IPS-18c (cell line): Measurements from ENCODE around the gene PTPRN2.

Experiments used
- H3K4me3 ChIP-seq: 2 replicates; pipeline ENCODE4 v1.7.0; 2013; ENCODE audit warnings: low read depth, mild to moderate bottlenecking, low read length, moderate library complexity; ENCODE audit not compliant: insufficient read depth
- H3K9me3 ChIP-seq: one replicate; pipeline ENCODE4 v1.6.1; 2013; ENCODE audit warnings: mild to moderate bottlenecking, low read length, moderate library complexity; ENCODE audit not compliant: control insufficient read depth, insufficient read depth

The PTPRN2 gene

DNA sequence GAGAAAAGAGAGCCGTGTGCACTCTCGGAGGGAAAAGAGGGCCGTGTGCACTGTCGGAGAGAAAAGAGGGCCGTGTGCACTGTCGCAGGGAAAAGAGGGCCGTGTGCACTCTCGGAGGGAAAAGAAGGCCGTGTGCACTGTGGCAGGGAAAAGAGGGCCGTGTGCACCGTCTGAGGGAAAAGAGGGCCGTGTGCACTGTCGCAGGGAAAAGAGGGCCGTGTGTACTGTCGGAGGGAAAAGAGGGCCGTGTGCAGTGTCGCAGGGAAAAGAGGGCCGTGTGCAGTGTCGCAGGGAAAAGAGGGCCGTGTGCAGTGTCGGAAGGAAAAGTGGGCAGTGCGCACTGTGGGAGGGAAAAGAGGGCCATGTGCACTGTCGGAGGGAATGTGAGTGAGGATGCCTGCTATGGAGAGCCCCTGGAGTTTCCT is 1062.1 kb downstream of the PTPRN2 start:
- peaks cover 21% of the 10 kb centered on the region for H3K9me3 ChIP-seq

DNA sequence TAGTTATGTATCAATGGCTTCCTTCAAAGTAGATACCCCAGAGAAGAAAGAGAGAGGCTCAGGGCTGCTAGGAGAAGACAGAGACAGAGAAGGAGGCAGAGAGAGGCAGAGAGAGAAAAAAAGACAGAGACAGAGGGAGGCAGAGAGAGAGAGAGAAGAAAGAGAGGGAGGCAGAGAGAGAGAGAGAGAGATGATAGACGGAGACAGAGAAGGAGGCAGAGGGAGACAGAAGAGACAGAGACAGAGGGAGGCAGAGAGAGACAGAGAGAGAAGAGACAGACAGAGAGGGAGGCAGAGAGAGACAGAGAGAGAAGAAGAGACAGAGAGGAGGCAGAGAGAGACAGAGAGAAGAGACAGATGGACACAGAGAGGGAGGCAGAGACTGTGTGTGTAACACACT is 1062.9 kb downstream of the PTPRN2 start:
- Histone ChIP-seq H3K9me3 (peaks cover 22% of the 10 kb centered on the region), H3K4me3 (no peak overlapping the region)

More for the DNA sequence above, 1062.1 kb downstream of the PTPRN2 start:
- no peak overlapping the region for H3K4me3 ChIP-seq

DNA sequence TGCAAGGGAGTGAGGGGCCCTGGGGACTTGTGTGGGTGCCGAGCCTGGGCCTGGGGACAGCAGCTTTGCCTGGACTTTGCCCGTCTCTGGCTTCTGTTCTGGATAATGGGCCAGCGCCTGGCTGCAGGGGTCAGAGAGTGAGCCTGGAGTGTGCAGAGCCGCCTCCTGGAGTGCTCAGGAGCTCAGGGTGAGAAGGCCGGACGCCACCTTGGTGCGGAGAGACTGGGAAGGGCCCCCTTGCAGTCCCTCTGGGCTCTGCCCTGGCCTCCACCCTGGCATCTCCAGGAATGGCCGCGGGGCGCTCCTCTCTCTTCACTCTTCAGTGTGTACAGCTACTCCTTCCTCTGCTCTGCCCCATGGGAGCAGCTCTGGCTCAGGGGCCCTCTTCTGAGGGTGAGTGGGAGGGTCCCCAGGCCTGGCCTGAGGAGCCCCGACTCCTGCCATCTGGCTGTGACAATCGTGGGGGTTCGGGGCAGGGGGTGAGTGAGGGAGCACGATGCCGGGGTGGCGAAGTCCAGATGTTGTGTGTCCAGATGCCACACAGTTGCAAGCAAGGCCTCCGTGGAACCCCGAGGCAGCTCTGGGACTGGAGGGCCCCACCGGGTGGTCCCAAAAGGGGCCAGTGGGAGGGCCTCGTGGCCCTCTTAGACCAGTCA is 1063.7 kb downstream of the PTPRN2 start:
- H3K4me3 ChIP-seq: no peak overlapping the region
- H3K9me3 ChIP-seq: peaks cover 23% of the 10 kb centered on the region

DNA sequence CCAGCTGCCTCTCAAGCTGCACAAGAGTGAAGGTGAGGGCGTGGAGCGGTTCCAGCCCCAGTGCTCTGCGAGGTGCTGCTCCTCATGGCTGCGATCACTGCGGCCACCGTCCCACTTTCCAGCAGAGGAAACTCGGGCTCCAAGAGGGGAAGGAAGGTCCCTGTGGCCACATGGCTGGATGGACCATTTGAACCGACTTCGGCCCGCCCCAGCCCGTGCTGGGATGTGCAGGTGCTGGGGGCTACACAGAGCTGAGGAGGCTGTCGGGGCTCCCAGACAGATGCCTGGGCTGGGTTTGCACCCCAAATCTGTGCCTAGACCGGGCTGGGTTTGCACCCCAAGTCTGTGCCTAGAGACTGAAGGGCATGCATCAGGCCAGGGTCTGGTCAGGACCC is 1064.3 kb downstream of the PTPRN2 start:
- Histone ChIP-seq H3K9me3 (peaks cover 23% of the 10 kb centered on the region), H3K4me3 (no peak overlapping the region)

DNA sequence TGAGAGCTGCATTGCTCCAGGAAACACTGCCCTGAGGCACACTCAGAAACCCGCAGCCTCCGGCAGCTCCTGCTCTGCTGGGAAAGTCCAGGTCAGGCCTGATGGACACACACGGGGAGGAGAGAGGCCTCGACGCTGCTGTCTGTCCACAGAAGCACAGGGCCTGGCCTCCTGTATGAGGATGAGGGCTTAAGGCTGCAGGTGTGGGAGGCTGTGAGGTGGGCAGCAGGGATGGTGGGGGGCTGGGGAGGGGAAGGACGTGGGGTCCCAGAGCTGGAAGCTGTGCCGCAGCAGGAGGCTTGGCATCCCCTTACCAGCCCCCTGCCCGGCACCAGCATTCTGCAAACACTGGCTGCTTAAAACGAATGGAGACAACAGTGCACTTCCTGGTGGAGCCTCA is 1064.7 kb downstream of the PTPRN2 start:
- peaks cover 21% of the 10 kb centered on the region for H3K9me3 ChIP-seq

DNA sequence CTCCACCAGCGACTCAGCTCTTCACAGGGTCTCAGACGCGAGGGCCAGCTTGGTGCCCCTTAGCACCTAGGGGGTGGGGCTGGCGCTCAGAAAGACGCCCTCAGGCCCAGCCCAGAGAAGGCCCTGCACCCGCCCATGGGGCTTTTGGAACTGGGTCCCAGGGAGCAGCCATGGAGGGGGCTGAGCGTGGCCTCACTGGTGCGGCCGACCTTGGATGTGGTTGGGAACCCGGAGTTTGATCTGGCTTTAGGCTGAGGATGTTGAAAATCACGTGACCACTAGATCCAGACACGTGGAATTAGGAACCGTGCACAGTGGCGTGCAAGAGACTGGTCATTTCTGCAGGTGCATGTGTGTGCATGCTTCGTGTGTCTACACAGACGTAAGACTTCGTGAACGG is 1065.4 kb downstream of the PTPRN2 start:
- H3K9me3 ChIP-seq: peaks cover 20% of the 10 kb centered on the region
- 0 out of 2 replicates have a peak overlapping the region, but pooled peaks have one; percentile 9 for H3K4me3 ChIP-seq

More for the DNA sequence above, 1064.7 kb downstream of the PTPRN2 start:
- H3K4me3 ChIP-seq: no peak overlapping the region; the same call in 1 of the 2 replicates

DNA sequence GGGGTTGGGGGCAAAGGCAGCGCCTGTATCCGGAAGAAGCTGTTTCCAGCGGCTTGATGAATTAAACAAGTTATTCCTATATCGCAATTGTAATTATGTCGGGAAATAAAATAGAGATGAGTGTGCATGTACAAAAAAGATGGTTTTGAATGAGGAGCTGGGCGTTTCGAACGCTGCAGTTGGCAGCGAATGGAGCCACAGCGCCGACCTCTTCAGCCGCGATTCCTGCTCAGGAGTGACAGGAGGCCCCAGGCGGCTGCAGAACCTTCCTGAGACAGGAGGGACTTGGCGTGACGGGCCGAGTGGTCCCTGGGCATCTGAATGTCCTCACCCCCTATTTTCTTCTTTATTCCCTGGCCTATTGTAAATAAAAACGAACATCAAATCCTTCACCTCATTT is 1065.9 kb downstream of the PTPRN2 start:
- Histone ChIP-seq H3K9me3 (peaks cover 22% of the 10 kb centered on the region), H3K4me3 (no peak overlapping the region)

DNA sequence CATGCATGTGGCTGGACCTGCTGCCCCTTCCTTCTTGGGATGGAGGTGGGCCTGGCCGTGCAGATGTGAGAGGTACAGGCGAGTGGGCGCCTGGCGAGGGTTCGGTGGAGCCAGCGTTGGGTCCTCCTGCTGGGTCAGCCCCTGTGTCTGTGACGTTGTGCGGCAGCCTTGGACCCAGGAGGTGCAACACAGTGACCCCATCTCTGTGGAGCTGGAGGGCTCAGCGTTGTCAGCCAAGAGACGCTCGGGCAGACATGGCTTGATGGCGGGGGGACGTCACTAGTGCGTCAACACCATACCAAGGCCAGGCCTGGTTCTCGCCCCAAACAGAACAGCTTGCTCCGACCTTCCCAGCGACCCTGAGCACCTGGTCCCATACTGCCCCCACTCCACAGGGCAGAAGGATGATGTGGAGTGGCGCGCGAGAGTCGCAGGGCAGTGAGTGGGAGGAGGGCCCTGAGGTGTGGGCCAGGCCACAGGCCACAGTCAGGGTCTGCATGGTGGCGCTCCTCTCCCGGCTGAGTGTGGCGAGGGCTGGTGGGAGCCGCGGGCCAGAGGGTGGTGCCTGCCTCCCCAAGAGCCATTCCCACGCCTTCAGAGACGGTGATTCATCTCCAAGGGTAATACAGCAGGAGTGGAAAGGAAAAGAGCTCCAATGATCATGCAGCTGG is 1066.4 kb downstream of the PTPRN2 start:
- Histone ChIP-seq H3K4me3 (no peak overlapping the region; the same call in 1 of the 2 replicates), H3K9me3 (peaks cover 25% of the 10 kb centered on the region)

DNA sequence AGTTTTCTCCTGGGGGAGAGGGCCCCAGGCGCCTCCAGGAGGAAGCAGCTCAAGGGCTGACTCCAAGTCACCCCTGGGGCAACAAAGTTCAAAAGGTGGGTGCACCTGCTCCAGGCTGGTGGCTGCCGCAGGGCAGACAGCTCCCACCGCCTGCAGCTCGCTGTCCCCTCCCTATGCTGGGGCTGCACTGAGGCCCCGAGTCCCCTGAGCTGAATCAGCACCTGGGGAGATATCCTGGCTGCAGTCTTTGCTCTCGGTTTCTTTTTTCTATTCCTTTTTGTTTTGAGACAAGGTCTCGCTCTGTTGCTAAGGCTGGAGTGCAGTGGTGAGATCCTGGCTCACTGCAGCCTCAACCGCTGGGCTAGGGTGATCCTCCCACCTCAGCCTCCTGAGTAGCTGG is 1067.4 kb downstream of the PTPRN2 start:
- Histone ChIP-seq H3K9me3 (peaks cover 29% of the 10 kb centered on the region), H3K4me3 (no peak overlapping the region)

DNA sequence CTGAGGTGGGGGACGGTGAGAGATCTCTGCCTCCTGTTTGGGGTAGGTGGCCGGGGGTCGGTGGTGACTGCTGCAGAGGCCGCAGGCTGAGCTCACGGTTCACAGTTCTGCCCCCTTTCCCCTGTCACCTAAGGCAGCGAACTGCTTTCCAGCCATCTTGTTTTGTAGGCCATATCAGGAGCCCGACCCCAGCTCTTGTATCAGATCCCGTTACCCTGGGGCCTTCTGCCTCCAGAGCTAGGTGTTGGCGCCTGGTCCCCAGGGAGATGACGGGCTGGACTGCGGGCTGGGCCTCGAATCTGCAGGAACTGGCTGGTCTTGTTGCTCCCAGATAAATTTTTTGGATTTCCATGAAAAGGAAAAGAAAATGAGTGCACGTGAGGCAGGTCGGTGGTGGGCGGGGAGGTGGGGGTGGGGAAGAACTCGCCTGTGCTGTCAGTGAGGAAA is 1067.8 kb downstream of the PTPRN2 start:
- Histone ChIP-seq H3K9me3 (peaks cover 26% of the 10 kb centered on the region), H3K4me3 (no peak overlapping the region)

DNA sequence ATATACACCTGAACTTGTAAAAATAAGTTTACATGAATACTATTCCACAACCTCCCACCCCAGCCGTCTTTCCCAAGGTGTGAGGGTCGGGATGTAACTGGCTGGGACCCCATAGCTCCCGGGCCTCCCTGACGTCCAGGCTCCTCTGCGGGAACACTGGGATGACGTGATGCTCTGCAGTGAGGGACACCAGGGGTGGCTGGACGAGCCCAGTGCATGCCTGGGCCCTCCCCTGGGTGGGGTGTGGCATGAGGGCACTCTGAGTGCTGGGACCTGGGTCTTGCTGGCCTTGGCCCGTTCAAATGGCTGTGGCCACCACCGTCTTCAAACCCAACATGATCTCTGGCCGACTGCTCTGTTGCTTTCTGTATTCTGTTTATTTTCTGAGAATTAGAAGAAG is 1068.4 kb downstream of the PTPRN2 start:
- Histone ChIP-seq H3K4me3 (no peak overlapping the region; the same call in 1 of the 2 replicates), H3K9me3 (peaks cover 23% of the 10 kb centered on the region)

DNA sequence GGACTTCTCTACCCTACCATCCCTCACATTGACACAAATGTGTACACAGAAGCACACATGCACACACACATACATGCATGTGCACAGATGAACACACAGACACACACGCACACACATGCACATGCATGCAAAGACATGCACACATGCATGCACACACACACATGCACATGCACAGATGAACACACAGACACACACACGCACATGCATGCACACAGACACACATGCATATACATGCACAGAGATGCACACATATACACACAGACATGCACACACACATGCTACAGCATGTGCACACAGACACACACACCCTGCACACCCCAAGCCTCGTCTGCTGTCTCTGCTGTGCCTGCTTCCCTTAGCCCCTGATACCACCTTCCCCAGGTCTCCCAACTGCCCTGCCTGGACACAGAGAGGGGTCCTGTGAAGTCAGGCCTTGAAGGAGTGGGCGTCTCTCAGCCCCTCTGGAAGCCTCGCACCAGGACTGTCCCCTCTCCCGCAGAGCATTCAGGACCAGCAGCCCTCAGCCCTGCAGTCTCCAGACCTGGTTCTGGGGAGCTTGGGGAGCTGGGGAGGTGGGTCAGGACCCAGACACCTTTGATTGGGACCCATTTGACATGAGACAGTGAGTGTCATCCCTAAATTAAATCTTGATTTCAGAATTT is 1069.0 kb downstream of the PTPRN2 start:
- Histone ChIP-seq H3K4me3 (no peak overlapping the region), H3K9me3 (peaks cover 23% of the 10 kb centered on the region)

DNA sequence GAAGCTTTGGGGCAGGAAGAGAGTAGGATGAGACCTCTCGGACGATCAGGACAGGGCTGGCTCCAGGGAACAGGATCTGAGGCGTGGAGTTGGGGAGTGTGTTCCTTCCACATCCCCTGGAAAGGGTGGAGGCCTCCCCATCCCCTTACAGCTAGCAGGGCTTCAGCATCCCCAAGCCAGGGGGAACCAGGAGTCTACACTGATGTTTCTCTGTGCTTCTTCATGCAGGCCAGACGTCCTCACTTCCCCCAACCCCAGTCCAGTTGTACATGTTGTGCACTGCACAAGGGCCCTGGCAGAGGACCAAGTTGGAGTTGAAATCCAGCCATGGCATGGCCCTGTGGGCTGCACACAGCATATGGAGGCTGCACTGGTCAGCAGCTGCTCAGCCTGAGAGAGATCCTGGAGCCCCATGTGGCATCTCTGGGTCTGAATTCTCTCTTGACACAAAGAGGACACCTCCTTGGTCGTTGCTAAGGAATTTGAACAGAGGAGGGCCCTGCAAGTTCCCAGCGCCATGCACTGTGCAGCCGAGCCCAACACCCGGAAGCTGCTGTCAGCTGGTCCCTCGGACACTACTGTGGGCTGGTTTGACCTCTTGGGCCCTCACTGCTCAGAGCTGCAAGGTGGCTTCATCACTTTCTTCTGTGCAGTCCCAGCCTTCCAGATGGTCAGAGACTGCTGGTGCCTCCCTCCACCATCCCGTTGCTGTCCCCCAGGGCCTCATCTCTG is 1069.7 kb downstream of the PTPRN2 start:
- Histone ChIP-seq H3K9me3 (peaks cover 23% of the 10 kb centered on the region), H3K4me3 (no peak overlapping the region)

DNA sequence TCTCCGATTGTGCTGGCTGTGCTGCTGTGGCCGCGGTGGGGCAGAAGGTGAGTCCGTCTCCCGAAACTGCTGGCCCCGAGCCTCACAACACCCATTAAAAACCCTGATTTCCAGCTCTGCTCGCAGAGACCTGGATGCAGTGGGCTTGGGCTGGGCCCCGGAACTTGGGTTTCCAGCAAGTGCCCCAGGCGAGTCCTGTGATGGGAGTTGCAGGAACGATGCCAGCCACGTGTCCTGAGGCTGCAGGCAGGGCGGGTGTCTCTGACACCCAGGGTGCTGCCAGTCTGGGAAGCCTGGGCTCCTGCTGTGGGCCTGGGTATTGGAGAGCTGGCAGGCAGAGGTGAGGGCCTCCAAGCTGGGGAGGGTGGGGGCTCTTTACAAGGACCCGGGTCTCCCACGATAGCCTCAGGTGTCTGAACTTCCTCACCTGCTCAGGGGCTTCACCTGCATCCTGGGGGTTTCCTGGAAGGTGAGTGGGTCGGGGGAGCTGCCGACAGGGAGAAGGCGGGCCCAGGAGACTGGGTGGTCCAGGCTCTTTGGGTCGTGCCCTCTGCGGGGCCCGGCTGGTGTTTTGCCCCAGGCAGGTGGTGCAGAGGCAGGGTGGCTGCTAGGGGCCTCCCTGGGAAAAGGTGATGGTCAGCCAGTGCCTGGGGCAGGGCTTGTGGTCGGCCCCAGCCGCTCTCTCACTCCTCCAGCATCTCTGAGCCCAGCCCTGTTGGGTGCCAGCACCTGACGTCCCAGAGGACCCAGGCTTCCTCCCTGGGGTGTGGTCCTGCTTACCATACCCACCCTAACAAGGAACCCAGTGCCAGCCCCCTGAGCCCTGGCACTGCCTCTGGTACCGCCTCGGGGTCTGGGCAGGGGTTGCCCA is 1070.5 kb downstream of the PTPRN2 start:
- no peak overlapping the region for H3K4me3 ChIP-seq
- H3K9me3 ChIP-seq: peaks cover 21% of the 10 kb centered on the region

DNA sequence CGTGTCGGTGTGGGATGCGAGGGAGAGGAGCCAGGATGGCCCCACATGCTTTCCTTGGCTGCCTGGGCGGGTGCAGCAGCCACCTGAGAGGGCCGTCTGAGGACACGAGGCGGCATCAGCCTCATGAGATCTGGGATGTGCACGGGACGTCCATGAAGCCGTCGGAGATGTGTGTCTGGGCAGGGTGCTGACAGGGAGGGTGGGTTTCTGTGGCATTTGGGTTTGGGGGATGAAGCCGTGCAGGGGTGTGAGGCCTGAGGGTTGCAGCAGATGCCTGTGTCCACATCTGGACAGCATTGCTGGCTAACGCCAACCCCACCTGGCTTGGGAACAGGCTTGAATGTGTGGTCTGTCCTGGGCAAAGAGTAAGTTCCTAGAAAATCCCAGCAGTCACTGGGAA is 1071.3 kb downstream of the PTPRN2 start:
- Histone ChIP-seq H3K9me3 (peaks cover 16% of the 10 kb centered on the region), H3K4me3 (no peak overlapping the region)

DNA sequence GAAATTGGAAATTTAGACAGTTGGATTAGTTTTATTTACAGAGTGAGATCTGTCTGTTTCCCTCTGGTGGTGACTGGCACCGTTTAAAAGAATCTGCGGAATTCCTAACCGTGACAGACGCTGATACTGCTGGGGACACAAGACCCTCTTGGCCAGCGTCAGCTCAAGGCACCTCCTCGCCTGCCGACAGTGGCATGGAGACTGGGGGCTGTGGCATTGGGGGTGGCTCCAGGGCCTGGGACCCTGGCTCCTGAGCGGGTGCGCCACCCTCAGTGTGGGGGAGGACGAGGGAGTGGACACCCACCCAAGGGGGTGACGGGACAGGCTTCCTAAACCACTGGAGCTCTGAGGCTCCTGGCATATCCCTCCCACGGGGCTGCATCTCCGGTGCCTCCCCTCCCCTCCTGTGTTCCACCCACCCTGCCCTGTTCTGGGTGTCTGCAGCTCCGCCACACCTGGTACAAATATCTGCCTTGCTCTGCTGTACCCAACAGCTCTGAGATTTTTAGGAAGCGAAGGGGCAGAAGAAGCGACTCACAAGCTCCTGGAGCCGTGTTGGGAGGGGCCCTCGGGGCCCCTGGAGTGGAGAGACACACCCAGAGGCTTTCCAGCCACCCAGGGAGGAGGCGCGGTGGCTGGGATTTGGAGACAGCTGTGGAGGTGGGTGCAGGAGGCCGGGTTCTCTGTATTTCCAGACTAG is 1072.1 kb downstream of the PTPRN2 start:
- Histone ChIP-seq H3K4me3 (no peak overlapping the region), H3K9me3 (peaks cover 16% of the 10 kb centered on the region)
